Natural killer cell (primary cell): ENCODE measurements around the gene ERMP1. TPM values are rescaled to one million over a fixed set of nuclear protein-coding genes. Genes with fewer than 3 reads are reported as not detected.
A peak's percentile ranks its signal among the peaks of the same experiment; 100 is the strongest.

Experiments used
- ATAC-seq, 3 donors: fragments of 150-1000 bp in 2 of 3; fragments of 200-7000 bp in 1 of 3; cut with Tn5 transposase; 1 replicate in 1 of 3; 2 replicates in 2 of 3; pipeline ENCODE4 v1.10.0; 2021; ENCODE audit warnings: mild to moderate bottlenecking in 2 of 3, moderate library complexity in 2 of 3
- DNase-seq, 2 donors: peaks; one replicate each; pipeline versions ENCODE4 v3.0.0 to v3.0.0-alpha.2; 2013 to 2021; ENCODE audit warnings: mixed read lengths in 1 of 2
- H3K27ac ChIP-seq: one replicate; pipeline ENCODE4 v1.5.1; 2013; ENCODE audit warnings: mild to moderate bottlenecking, low read length
- H3K27me3 ChIP-seq: one replicate; pipeline ENCODE4 v1.6.1; 2013; ENCODE audit warnings: low read length; ENCODE audit not compliant: control insufficient read depth, insufficient read depth
- H3K36me3 ChIP-seq: one replicate; pipeline ENCODE4 v1.6.1; 2013; ENCODE audit warnings: low read length; ENCODE audit not compliant: control insufficient read depth, insufficient read depth
- H3K4me1 ChIP-seq: one replicate; pipeline ENCODE4 v1.6.1; 2013; ENCODE audit warnings: low read length; ENCODE audit not compliant: control insufficient read depth, insufficient read depth
- H3K4me3 ChIP-seq: one replicate; pipeline ENCODE4 v1.5.1; 2013; ENCODE audit warnings: low read length
- H3K9me3 ChIP-seq: one replicate; pipeline ENCODE4 v1.6.1; 2013; ENCODE audit warnings: low read length; ENCODE audit not compliant: control insufficient read depth, insufficient read depth
- H3K27ac Mint-ChIP-seq, 2 donors: one replicate each; pipeline ENCODE4 v1.8.0; 2022; ENCODE audit warnings: mild to moderate bottlenecking in 2 of 2, mixed read lengths in 2 of 2, moderate library complexity in 1 of 2
- H3K27me3 Mint-ChIP-seq, 2 donors: one replicate each; pipeline ENCODE4 v1.8.0; 2022; ENCODE audit warnings: low read depth in 2 of 2, mixed read lengths in 2 of 2
- H3K36me3 Mint-ChIP-seq: one replicate; pipeline ENCODE4 v1.8.0; 2022; ENCODE audit warnings: mixed read lengths
- H3K4me1 Mint-ChIP-seq, 2 donors: one replicate each; pipeline ENCODE4 v1.8.0; 2022; ENCODE audit warnings: mixed read lengths in 2 of 2
- H3K4me3 Mint-ChIP-seq: one replicate; pipeline ENCODE4 v1.8.0; 2022; ENCODE audit warnings: mild to moderate bottlenecking, moderate library complexity, mixed read lengths
- H3K9me3 Mint-ChIP-seq, 2 donors: one replicate each; pipeline ENCODE4 v1.8.0; 2022; ENCODE audit warnings: mixed read lengths in 2 of 2
- CTCF ChIP-seq: fragments of 200-600 bp; IDR thresholded peaks from one replicate; pipeline ENCODE4 v1.8.0; 2022; ENCODE audit warnings: antibody characterized with exemption
- WGBS: methylation state at CpG from one replicate; pipeline ENCODE4 v1.1.7; 2013; ENCODE audit warnings: missing lambda C conversion rate; ENCODE audit not compliant: insufficient coverage; 5-methylcytosine and 5-hydroxymethylcytosine counted together
- intact Hi-C: fragments of 100-400 bp; cut with micrococcal nuclease; formaldehyde crosslinking; loops from one replicate; pipeline ENCODE4 v1.14.2; 2022
- total RNA-seq, 4 donors: library from RNA; stranded (reverse); fragments of 120-200 nt in 1 of 4; gene quantifications; one replicate each; pipeline versions ENCODE4 v1.2.3 to v1.2.4, GENCODE V29; 2013 to 2022

ERMP1 gene
- total RNA-seq, 3 donors from 2014 or later (not counting 1 experiment from before 2014, with no cell fraction given), result 24.7 to 52.0 (median 29.3) TPM

- peak overlapping the region; percentile 4 for H3K4me3 Mint-ChIP-seq
- WGBS, result 100% methylated on average over 1 of the region's 1 CpG
- intact Hi-C loops, result loop anchor here (10.0 kb wide), 1 partner anchor 569 kb away; the partner anchor contains the start of gene UHRF2
- Histone ChIP-seq H3K9me3 (peaks cover 5% of the 10 kb centered on the region), H3K27me3 (no peaks in the 10 kb centered on the region), H3K4me1 (peaks cover 81% of the 10 kb centered on the region), H3K27ac (peak overlapping the region; percentile 54), H3K36me3 (no peaks in the 10 kb centered on the region), H3K4me3 (no peak overlapping the region)
- TF ChIP-seq CTCF, result no peak
- H3K27me3 Mint-ChIP-seq, result no peaks in the 10 kb centered on the region
- peak overlapping the region; percentile 91 for H3K27ac Mint-ChIP-seq
- H3K9me3 Mint-ChIP-seq, result no peaks in the 10 kb centered on the region
- no peak for ATAC-seq
- H3K36me3 Mint-ChIP-seq, result no peaks in the 10 kb centered on the region
- DNase-seq, result no peak
- peaks cover 91 to 93% of the 10 kb centered on the region in 2 donors for H3K4me1 Mint-ChIP-seq
These were observed 13.2 kb upstream of the ERMP1 start for GRCh38 chr9:5846096-5846495.

- Histone ChIP-seq H3K4me3 (no peak overlapping the region), H3K36me3 (no peaks in the 10 kb centered on the region), H3K27ac (peak overlapping the region; percentile 54), H3K4me1 (peaks cover 77% of the 10 kb centered on the region), H3K27me3 (no peaks in the 10 kb centered on the region), H3K9me3 (peaks cover 5% of the 10 kb centered on the region)
- ATAC-seq (no peak), DNase-seq (no peak)
- Mint-ChIP-seq H3K9me3 (no peaks in the 10 kb centered on the region), H3K27ac (peak overlapping the region; percentile 91), H3K27me3 (no peaks in the 10 kb centered on the region), H3K4me1 (peaks cover 88 to 90% of the 10 kb centered on the region in 2 donors), H3K4me3 (peak overlapping the region; percentile 79), H3K36me3 (no peaks in the 10 kb centered on the region)
- intact Hi-C loops, result loop anchor here (10.0 kb wide), 1 partner anchor 570 kb away; the partner anchor contains the start of gene UHRF2
- 50% methylated on average over 1 of the region's 1 CpG for WGBS
- TF ChIP-seq CTCF, result no peak
These were observed 12.2 kb upstream of the ERMP1 start for GRCh38 chr9:5845157-5845531.

GRCh38 chr9:5843794-5844471 is 11.0 kb upstream of the ERMP1 start:
- peaks cover 73% of the 10 kb centered on the region for H3K4me1 ChIP-seq
- peaks cover 5% of the 10 kb centered on the region for H3K9me3 ChIP-seq

More at GRCh38 chr9:5843794-5844471, 11.0 kb upstream of the ERMP1 start:
- H3K27ac Mint-ChIP-seq, result peak overlapping the region; percentile 91
- H3K36me3 Mint-ChIP-seq, result no peaks in the 10 kb centered on the region
- intact Hi-C loops, result loop anchor here (5.0 to 10.0 kb wide), 6 partner anchors 33 to 913 kb away; partner anchors contain the start of genes KDM4C, RIC1 and UHRF2
- Histone ChIP-seq H3K27me3 (no peaks in the 10 kb centered on the region), H3K4me3 (no peak overlapping the region), H3K36me3 (no peaks in the 10 kb centered on the region), H3K27ac (peak overlapping the region; percentile 54)
- no peaks in the 10 kb centered on the region for H3K9me3 Mint-ChIP-seq
- peak overlapping the region; percentile 79 for H3K4me3 Mint-ChIP-seq
- peak in 1 of 2 donors; percentile 31 for DNase-seq
- no peaks in the 10 kb centered on the region for H3K27me3 Mint-ChIP-seq
- ATAC-seq, result peak in 1 of 3 donors; percentile 27
- 26% methylated on average over 3 of the region's 8 CpGs for WGBS
- H3K4me1 Mint-ChIP-seq, result peaks cover 78 to 85% of the 10 kb centered on the region in 2 donors
- no peak for TF ChIP-seq CTCF
